Measurements from ENCODE around the gene SNED1.

The SNED1 gene

GRCh38 chr2:241006412-241006811 lies 8.0 kb downstream of the SNED1 start:
- TF ChIP-seq CTCF (IDR thresholded peaks at IDR 0.05; ENCODE audit: control extremely low read depth, extremely low read depth, low read depth, missing control alignments) = no peak
- POLR2A ChIA-PET = no interaction called here
- DNase-seq (ENCODE audit: extremely low spot score) = no peak
- CTCF ChIA-PET = interaction anchor here (1.1 to 1.2 kb wide), 2 partner anchors 19 to 23 kb away, joined by 3 read pairs; no protein-coding TSS in a partner anchor

GRCh38 chr2:241007111-241007510 lies 8.7 kb downstream of the SNED1 start:
- no peak for DNase-seq (ENCODE audit: extremely low spot score)
- no peak for TF ChIP-seq CTCF (IDR thresholded peaks at IDR 0.05; ENCODE audit: control extremely low read depth, extremely low read depth, low read depth, missing control alignments)
- ChIA-PET POLR2A (no interaction called here), CTCF (interaction anchor here (1.2 kb wide), 1 partner anchor 23 kb away, joined by 3 read pairs; no protein-coding TSS in a partner anchor)

GRCh38 chr2:241007880-241008710 lies 9.7 kb downstream of the SNED1 start:
- CTCF ChIA-PET = interaction anchor here (1.5 kb wide), 1 partner anchor 14 kb away, joined by 3 read pairs; no protein-coding TSS in a partner anchor
- DNase-seq (ENCODE audit: extremely low spot score) = no peak
- no peak for TF ChIP-seq CTCF (IDR thresholded peaks at IDR 0.05; ENCODE audit: control extremely low read depth, extremely low read depth, low read depth, missing control alignments)
- POLR2A ChIA-PET = no interaction called here

- TF ChIP-seq CTCF (IDR thresholded peaks at IDR 0.05; ENCODE audit: control extremely low read depth, extremely low read depth, low read depth, missing control alignments) = no peak
- ChIA-PET CTCF (interaction anchor here (1.0 to 1.5 kb wide), 2 partner anchors 14 to 25 kb away, joined by 3 to 4 read pairs; no protein-coding TSS in a partner anchor), POLR2A (no interaction called here)
- no peak for DNase-seq (ENCODE audit: extremely low spot score)
These were observed 10.3 kb downstream of the SNED1 start for GRCh38 chr2:241008711-241009121.

- POLR2A ChIA-PET = no interaction called here
- no peak for DNase-seq (ENCODE audit: extremely low spot score)
- CTCF ChIA-PET = interaction anchor here (1.0 to 1.5 kb wide), 2 partner anchors 13 to 26 kb away, joined by 3 to 4 read pairs; no protein-coding TSS in a partner anchor
- TF ChIP-seq CTCF (IDR thresholded peaks at IDR 0.05; ENCODE audit: control extremely low read depth, extremely low read depth, low read depth, missing control alignments) = no peak
These were observed 10.8 kb downstream of the SNED1 start for GRCh38 chr2:241009191-241009590.

GRCh38 chr2:241009601-241010530 lies 11.4 kb downstream of the SNED1 start:
- TF ChIP-seq CTCF (IDR thresholded peaks at IDR 0.05; ENCODE audit: control extremely low read depth, extremely low read depth, low read depth, missing control alignments) = peak; percentile 10
- DNase-seq (ENCODE audit: extremely low spot score) = no peak
- POLR2A ChIA-PET = no interaction called here
- CTCF ChIA-PET = interaction anchor here (1.0 to 1.5 kb wide), 2 partner anchors 12 to 26 kb away, joined by 3 to 4 read pairs; no protein-coding TSS in a partner anchor
